ENCODE results near the gene ATP8A2.

DNA sequence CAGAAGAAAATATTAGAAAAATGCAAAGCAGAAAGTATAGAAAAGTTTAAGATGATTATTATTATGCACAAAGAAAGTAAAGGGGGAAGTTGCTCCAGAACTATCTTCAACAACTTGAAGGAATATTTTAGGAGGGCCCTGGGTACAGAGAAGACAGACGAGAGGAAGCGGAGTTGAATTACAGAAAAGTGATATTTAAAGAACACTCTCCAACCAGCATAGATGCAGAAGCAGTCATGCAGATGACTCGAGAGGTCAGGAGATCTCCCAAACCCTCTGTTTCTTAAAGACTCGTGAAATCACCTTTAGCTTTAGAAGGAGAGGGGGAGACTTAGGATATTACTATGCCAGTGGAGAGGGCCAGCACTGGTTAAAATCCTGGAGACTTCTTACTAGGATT lies 688.6 kb downstream of the ATP8A2 start:
- TF ChIP-seq, protein P1, sequence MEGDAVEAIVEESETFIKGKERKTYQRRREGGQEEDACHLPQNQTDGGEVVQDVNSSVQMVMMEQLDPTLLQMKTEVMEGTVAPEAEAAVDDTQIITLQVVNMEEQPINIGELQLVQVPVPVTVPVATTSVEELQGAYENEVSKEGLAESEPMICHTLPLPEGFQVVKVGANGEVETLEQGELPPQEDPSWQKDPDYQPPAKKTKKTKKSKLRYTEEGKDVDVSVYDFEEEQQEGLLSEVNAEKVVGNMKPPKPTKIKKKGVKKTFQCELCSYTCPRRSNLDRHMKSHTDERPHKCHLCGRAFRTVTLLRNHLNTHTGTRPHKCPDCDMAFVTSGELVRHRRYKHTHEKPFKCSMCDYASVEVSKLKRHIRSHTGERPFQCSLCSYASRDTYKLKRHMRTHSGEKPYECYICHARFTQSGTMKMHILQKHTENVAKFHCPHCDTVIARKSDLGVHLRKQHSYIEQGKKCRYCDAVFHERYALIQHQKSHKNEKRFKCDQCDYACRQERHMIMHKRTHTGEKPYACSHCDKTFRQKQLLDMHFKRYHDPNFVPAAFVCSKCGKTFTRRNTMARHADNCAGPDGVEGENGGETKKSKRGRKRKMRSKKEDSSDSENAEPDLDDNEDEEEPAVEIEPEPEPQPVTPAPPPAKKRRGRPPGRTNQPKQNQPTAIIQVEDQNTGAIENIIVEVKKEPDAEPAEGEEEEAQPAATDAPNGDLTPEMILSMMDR (IDR thresholded peaks at IDR 0.05), result no peak
- no peak for TF ChIP-seq FOXP1 (CRISPR knock-in tag; IDR thresholded peaks at IDR 0.05; ENCODE audit: borderline replicate concordance)
- no peak for TF ChIP-seq HMGA2 (CRISPR knock-in tag; IDR thresholded peaks at IDR 0.05)
- no peak for TF ChIP-seq ATF2 (CRISPR knock-in tag; IDR thresholded peaks at IDR 0.05; ENCODE audit: borderline replicate concordance, low read depth)
- no peak for TF ChIP-seq ATF1 (CRISPR knock-in tag; IDR thresholded peaks at IDR 0.05)
- TF ChIP-seq, protein P2, sequence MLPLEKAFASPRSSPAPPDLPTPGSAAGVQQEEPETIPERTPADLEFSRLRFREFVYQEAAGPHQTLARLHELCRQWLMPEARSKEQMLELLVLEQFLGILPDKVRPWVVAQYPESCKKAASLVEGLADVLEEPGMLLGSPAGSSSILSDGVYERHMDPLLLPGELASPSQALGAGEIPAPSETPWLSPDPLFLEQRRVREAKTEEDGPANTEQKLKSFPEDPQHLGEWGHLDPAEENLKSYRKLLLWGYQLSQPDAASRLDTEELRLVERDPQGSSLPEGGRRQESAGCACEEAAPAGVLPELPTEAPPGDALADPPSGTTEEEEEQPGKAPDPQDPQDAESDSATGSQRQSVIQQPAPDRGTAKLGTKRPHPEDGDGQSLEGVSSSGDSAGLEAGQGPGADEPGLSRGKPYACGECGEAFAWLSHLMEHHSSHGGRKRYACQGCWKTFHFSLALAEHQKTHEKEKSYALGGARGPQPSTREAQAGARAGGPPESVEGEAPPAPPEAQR (CRISPR knock-in tag; IDR thresholded peaks at IDR 0.05), result no peak
- TF ChIP-seq JUN (CRISPR knock-in tag; IDR thresholded peaks at IDR 0.05), result no peak

All from WTC11 (cell line).